PC-3 (cell line): ENCODE data around the gene DDX39B. TPM values are rescaled to one million over a fixed set of nuclear protein-coding genes. Genes with fewer than 3 reads are reported as not detected.
A peak's percentile ranks its signal among the peaks of the same experiment; 100 is the strongest.

Source experiments
- ATAC-seq: fragments of 200-7000 bp; cut with Tn5 transposase; 2 replicates; pipeline ENCODE4 v1.9.1; 2020; ENCODE audit warnings: mild to moderate bottlenecking, moderate library complexity
- BruUV-seq: library from RNA; stranded (reverse); fragments of 400-500 nt; replicated peaks from 2 replicates; lab custom pipeline; 2021; lab: Mats Ljungman, UMichigan
- CTCF ChIA-PET: fragments of 300-600 bp; sonication (Branson Sonifier 250); formaldehyde crosslinking; loops from one replicate; lab custom pipeline; 2022; ENCODE audit warnings: antibody characterized with exemption; lab: Charles Lee
- POLR2A ChIA-PET: fragments of 300-600 bp; sonication (Branson Sonifier 250); formaldehyde crosslinking; loops from one replicate; lab custom pipeline; 2022; ENCODE audit warnings: antibody characterized with exemption; ENCODE audit not compliant: unreplicated experiment; lab: Charles Lee
- DNase-seq: peaks from one replicate; pipeline ENCODE4 v3.0.0-alpha.2; 2015
- H2AFZ ChIP-seq: fragments of 300-600 bp; sonication (generic); 2 replicates; pipeline ENCODE4 v1.6.0; 2016; ENCODE audit warnings: antibody characterized with exemption, low read length
- H3F3A ChIP-seq: fragments of 300-600 bp; sonication (generic); one replicate; pipeline ENCODE4 v1.6.0; 2017; ENCODE audit warnings: antibody characterized with exemption, low read length, control low read depth, mild to moderate bottlenecking; ENCODE audit not compliant: unreplicated experiment
- H3K27ac ChIP-seq: fragments of 300-600 bp; sonication (generic); 2 replicates; pipeline ENCODE4 v1.5.1; 2016; ENCODE audit warnings: mild to moderate bottlenecking, low read length
- H3K27me3 ChIP-seq: fragments of 300-600 bp; sonication (generic); 2 replicates; pipeline ENCODE4 v1.6.1; 2016; ENCODE audit warnings: low read length, mixed read lengths
- H3K36me3 ChIP-seq: fragments of 300-600 bp; sonication (generic); 2 replicates; pipeline ENCODE4 v1.6.1; 2016; ENCODE audit warnings: low read depth, mixed run types, low read length, mixed read lengths
- H3K4me1 ChIP-seq: fragments of 300-600 bp; sonication (generic); 2 replicates; pipeline ENCODE4 v1.5.1; 2016; ENCODE audit warnings: low read length; ENCODE audit not compliant: insufficient read depth
- H3K4me2 ChIP-seq: fragments of 300-600 bp; sonication (generic); 2 replicates; pipeline ENCODE4 v1.6.0; 2016; ENCODE audit warnings: low read length
- H3K4me3 ChIP-seq: fragments of 300-600 bp; sonication (generic); 2 replicates; pipeline ENCODE4 v1.5.1; 2016; ENCODE audit warnings: mild to moderate bottlenecking, low read length, mixed read lengths
- H3K79me2 ChIP-seq: fragments of 300-600 bp; sonication (generic); 2 replicates; pipeline ENCODE4 v1.6.1; 2017; ENCODE audit warnings: low read length, mixed read lengths
- H3K9ac ChIP-seq: fragments of 300-600 bp; sonication (generic); 2 replicates; pipeline ENCODE4 v1.6.0; 2016; ENCODE audit warnings: mild to moderate bottlenecking, low read length
- H3K9me2 ChIP-seq: fragments of 300-600 bp; sonication (generic); replicated peaks from 2 replicates; pipeline ENCODE4 v1.6.1; 2016; ENCODE audit warnings: mixed run types, low read length, mixed read lengths
- H3K9me3 ChIP-seq: fragments of 300-600 bp; sonication (generic); 2 replicates; pipeline ENCODE4 v1.6.1; 2016; ENCODE audit warnings: low read length, mixed read lengths
- H4K20me1 ChIP-seq: fragments of 300-600 bp; sonication (generic); 2 replicates; pipeline ENCODE4 v1.6.1; 2016; ENCODE audit warnings: low read length, mixed read lengths
- EZH2 ChIP-seq: fragments of 300-600 bp; sonication (generic); IDR thresholded peaks from one replicate; pipeline ENCODE4 v1.6.1; 2017; ENCODE audit warnings: antibody characterized with exemption, mild to moderate bottlenecking, low read length; ENCODE audit not compliant: unreplicated experiment
- EZH2phosphoT487 ChIP-seq: fragments of 300-600 bp; sonication (generic); IDR thresholded peaks from 2 replicates; pipeline ENCODE4 v1.6.1; 2018; ENCODE audit warnings: mild to moderate bottlenecking, antibody characterized with exemption, low read length, borderline replicate concordance
- intact Hi-C: fragments of 100-400 bp; cut with micrococcal nuclease; formaldehyde crosslinking; loops from 2 replicates; pipeline ENCODE4 v1.9.0; 2023
- total RNA-seq: library from RNA; depleted of rRNA; stranded (reverse); fragments of >200 nt; gene quantifications from 2 replicates; pipeline ENCODE4 v1.2.3, GENCODE V29; 2014
- TF ChIP-seq, protein P1 (sequence below): fragments of 300-600 bp; sonication (generic); conservative IDR thresholded peaks from 2 replicates; pipeline ENCODE4 v1.5.1; 2017; ENCODE audit warnings: antibody characterized with exemption, low read depth, mild to moderate bottlenecking, low read length

The DDX39B gene
- total RNA-seq, 1 experiment from 2014 or later, result 465 TPM

DNA sequence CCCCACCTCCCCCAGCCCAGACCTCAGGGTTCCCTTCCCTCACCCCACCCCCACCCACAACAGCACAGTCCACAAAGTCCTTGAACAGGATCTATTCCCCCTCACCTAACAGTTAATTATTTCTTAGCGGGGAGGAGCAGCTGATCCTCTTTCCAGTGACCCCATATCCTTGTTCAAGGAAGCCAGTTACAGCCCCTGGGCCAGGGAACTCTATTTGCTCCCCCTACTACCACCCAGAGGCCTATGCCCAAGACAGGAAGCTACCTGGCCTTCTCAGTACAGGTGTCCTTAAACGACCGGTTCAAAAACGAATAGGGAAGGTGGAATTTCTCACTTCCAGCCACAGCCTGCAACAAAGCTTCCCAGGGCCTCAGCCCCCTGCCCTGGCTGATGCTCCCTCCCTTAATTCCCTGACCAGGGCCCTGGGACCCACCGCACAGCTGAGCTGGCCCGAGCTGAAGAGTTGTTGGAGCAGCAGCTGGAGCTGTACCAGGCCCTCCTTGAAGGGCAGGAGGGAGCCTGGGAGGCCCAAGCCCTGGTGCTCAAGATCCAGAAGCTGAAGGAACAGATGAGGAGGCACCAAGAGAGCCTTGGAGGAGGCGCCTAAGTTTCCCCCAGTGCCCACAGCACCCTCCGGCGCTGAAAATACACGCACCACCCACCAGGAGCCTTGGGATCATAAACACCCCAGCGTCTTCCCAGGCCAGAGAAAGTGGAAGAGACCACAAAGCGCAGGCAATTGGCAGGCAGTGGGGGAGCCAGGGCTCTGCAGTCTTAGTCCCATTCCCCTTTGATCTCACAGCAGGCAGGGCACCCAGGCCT, 12.3 kb downstream of the DDX39B start:
- TF ChIP-seq, protein P1, sequence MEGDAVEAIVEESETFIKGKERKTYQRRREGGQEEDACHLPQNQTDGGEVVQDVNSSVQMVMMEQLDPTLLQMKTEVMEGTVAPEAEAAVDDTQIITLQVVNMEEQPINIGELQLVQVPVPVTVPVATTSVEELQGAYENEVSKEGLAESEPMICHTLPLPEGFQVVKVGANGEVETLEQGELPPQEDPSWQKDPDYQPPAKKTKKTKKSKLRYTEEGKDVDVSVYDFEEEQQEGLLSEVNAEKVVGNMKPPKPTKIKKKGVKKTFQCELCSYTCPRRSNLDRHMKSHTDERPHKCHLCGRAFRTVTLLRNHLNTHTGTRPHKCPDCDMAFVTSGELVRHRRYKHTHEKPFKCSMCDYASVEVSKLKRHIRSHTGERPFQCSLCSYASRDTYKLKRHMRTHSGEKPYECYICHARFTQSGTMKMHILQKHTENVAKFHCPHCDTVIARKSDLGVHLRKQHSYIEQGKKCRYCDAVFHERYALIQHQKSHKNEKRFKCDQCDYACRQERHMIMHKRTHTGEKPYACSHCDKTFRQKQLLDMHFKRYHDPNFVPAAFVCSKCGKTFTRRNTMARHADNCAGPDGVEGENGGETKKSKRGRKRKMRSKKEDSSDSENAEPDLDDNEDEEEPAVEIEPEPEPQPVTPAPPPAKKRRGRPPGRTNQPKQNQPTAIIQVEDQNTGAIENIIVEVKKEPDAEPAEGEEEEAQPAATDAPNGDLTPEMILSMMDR, result no peak
- TF ChIP-seq EZH2phosphoT487 (no peak), EZH2 (no peak)
- no TSS peak for BruUV-seq
- H3K27me3 ChIP-seq, result no peaks in the 10 kb centered on the region
- no peaks in the 10 kb centered on the region for H3F3A ChIP-seq
- POLR2A ChIA-PET, result no interaction called here
- intact Hi-C loops, result loop anchor here (2.0 kb wide), 1 partner anchor 35 kb away; no protein-coding TSS in a partner anchor
- no peaks in the 10 kb centered on the region for H3K9me3 ChIP-seq
- CTCF ChIA-PET, result no interaction called here
- no peak overlapping the region for H3K4me2 ChIP-seq
- DNase-seq (no peak), ATAC-seq (peak; percentile 3; the same call in 1 of the 2 replicates)
- H3K4me1 ChIP-seq, result peaks cover 8% of the 10 kb centered on the region
- H2AFZ ChIP-seq, result no peak overlapping the region
- H4K20me1 ChIP-seq, result peaks cover 5% of the 10 kb centered on the region; the same call in 1 of the 2 replicates
- no peaks in the 10 kb centered on the region for H3K79me2 ChIP-seq
- H3K27ac ChIP-seq, result no peak overlapping the region
- H3K4me3 ChIP-seq, result no peak overlapping the region
- H3K9me2 ChIP-seq, result no peaks in the 10 kb centered on the region
- no peak overlapping the region for H3K9ac ChIP-seq
- peaks cover 46% of the 10 kb centered on the region for H3K36me3 ChIP-seq

DNA sequence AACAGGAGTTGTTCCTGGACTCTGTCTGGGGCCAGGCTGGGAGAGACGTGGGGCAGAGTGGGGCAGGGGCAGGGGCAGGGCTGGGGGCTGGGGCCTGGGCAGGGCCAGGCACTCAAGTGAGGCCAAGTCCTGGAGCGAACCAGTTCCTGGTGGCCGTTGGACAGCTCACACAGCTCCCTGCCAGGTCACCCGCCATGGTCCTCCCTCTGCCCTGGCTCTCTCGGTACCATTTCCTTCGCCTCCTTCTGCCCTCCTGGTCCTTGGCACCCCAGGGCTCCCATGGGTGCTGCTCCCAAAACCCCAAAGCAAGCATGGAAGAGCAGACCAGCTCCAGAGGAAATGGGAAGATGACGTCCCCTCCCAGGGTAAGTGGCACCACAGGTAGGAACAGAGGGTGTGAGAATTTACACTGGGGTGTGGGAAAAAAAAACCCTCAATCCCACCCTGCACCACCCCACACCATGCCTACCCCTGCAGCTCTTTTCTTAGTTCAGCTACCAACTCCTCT, 12.9 kb downstream of the DDX39B start, which contains the start of gene MCCD1:
TSS of gene MCCD1 (plus strand) at position 142 of the 508 bp plus-strand sequence. CDS start at position 195, 53 bp downstream.
- Histone ChIP-seq H3K9me2 (no peaks in the 10 kb centered on the region), H3K4me2 (no peak within 1 kb of the TSS), H3K27ac (no peak within 1 kb of the TSS), H4K20me1 (peaks cover 5% of the 10 kb centered on the region; the same call in 1 of the 2 replicates), H3F3A (no peaks in the 10 kb centered on the region), H3K9ac (no peak within 1 kb of the TSS), H3K36me3 (peaks cover 40% of the 10 kb centered on the region), H3K4me1 (peaks cover 8% of the 10 kb centered on the region), H3K79me2 (no peaks in the 10 kb centered on the region), H3K27me3 (no peaks in the 10 kb centered on the region), H2AFZ (no peak within 1 kb of the TSS), H3K4me3 (no peak within 1 kb of the TSS), H3K9me3 (no peaks in the 10 kb centered on the region)
- TF ChIP-seq EZH2, result no peak
- TF ChIP-seq, protein P1, result no peak
- peak; percentile 3; the same call in 1 of the 2 replicates for ATAC-seq
- intact Hi-C loops, result loop anchor here (2.0 kb wide), 1 partner anchor 34 kb away; no protein-coding TSS in a partner anchor
- no TSS peak for BruUV-seq
- CTCF ChIA-PET, result no interaction called here
- POLR2A ChIA-PET, result no interaction called here
- DNase-seq, result no peak
